HG03196 (cell line): ENCODE data around the gene PFN4.
"Not testable (repeated sequence)": the region's sequence is repeated elsewhere in the genome, so short reads cannot be mapped to it uniquely, and the experiment has no call there.

ENCODE experiments used
- ATAC-seq: cut with Tn5 transposase; IDR thresholded peaks from one replicate; pipeline ENCODE4 v1.9.1; 2021; ENCODE audit not compliant: unreplicated experiment

The PFN4 gene

DNA sequence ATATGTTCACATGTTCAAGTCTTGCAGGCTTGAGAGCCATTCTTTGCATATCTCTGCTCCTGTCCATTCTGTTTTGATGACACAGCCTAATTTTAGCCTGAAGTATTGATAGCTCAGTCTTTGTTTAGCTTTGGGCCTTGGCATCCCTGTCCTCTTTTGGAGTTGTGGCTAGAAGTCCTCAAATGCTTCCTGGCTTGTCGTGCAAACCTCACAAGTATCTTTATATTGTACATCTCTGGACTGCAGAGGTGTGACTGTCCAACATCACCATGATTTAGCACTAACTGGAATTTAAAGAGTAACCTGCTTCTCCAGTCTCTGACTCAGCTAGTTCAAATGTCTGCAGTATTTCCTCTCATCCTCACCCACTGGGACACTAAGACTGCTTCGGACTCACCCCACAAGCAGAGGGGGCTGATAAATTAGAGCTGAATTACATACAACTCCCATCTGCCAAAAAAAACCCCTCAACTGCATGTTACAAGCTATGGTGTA, 11.7 kb downstream of the PFN4 start:
- no peak for ATAC-seq

DNA sequence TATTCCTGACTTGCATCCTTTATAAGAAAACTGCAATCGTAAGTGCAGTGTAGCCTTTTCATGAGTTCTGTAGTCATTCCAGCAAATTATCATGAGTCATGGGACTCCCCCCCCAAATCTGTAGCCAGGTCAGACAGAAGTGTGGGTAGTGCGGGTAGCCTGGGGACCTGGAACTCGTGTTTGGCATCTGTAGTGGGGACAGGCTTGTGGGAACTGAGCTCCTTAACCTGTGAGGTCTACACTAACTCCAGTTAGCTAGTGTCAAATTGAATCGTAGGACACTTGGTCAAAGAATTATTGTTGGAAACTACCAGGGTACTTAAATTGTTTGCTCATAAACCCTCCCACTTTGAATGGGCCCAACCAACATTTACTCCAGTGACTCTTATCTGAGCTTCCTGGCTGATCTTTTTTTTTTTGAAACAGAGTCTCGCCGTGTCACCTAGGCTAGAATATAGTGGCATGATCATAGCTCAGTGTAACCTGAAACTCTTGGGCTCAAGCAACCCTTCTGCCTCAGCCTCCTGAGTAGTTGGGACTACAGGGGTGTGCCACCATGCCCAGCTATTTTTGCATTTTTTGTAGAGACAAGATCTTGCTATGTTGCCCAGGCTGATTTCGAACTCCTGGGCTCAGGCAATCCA, 12.4 kb downstream of the PFN4 start:
- no peak for ATAC-seq

GRCh38 chr2:24109431-24109830, 13.7 kb downstream of the PFN4 start:
- not testable (repeated sequence) for ATAC-seq

DNA sequence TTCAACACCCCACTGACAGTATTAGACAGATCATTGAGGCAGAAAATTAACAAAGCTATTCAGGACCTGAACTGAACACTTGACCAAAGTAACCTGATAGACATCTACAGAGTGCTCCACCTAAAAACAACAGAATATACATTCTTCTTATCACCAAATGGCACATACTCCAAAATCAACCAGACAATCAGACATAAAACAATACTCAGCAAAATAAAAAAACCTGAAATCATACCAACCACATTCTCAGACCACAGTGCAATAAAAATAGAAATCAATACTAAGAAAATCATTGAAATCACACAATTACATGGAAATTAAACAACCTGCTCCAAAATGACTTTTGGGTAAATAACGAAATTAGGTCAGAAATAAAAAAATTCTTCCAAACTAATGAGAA, 15.8 kb downstream of the PFN4 start:
- ATAC-seq, result no peak

- ATAC-seq, result no peak
These were observed 16.3 kb downstream of the PFN4 start for GRCh38 chr2:24106786-24107185.

DNA sequence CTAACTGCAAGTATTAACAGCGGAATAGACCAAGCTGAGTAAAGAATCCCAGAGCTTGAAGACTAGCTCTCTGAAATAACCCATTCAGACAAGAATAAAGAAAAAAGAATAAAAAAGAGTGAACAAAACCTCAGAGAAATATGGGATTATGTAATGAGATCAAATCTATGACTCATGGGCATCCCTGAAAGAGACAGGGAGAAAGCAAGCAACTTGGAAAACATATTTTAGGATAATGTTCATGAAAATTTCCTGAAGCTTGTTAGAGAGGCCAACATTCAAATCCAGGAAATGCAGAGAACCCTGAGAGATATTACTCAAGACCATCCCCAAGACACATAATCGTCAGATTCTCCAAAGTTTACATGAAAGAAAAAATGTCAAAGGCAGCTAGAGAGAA, 17.3 kb downstream of the PFN4 start:
- ATAC-seq, result no peak

- no peak for ATAC-seq
These were observed 18.2 kb downstream of the PFN4 start for GRCh38 chr2:24104906-24105305.

DNA sequence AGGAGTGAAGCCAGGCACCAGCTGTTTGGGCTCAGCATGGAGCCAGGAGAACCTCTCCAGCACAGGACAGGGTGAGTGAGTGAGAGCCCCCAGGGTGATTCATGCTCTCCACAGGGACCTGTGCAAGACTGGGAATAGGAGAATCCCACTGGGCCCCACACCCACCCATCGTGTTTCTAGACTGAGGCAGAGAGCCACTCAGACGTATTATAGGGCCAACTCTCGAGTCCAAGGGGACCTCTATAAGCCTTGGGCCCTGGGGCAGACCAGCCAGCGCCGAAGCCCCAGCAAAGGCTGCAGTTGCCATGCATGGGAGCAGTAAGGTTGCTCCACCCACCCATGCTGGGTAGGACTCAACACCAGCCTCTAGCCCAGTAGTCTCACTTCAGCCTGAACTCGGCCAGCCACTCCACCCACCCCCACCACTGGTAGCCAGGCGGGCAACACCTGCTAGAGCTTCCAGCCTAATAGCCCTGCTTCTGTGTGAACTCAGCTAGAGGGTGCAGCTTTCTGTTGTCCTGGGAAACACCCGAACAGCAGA, 19.0 kb downstream of the PFN4 start:
- ATAC-seq, result no peak

- no peak for ATAC-seq
These were observed 20.5 kb downstream of the PFN4 start for GRCh38 chr2:24102677-24103076.

GRCh38 chr2:24101992-24102391, 21.1 kb downstream of the PFN4 start:
- ATAC-seq, result no peak

DNA sequence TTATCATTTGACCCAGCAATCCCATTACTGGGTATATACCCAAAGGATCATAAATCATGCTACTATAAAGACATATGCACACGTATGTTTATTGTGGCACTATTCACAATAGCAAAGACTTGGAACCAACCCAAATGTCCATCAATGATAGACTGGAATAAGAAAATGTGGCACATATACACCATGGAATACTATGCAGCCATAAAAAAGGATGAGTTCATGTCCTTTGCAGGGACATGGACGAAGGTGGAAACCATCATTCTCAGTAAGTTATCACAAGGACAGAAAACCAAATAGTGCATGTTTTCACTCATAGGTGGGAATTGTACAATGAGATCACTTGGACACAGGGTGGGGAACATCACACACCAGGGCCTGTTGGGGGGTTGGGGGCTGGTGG, 22.4 kb downstream of the PFN4 start:
- not testable (repeated sequence) for ATAC-seq

DNA sequence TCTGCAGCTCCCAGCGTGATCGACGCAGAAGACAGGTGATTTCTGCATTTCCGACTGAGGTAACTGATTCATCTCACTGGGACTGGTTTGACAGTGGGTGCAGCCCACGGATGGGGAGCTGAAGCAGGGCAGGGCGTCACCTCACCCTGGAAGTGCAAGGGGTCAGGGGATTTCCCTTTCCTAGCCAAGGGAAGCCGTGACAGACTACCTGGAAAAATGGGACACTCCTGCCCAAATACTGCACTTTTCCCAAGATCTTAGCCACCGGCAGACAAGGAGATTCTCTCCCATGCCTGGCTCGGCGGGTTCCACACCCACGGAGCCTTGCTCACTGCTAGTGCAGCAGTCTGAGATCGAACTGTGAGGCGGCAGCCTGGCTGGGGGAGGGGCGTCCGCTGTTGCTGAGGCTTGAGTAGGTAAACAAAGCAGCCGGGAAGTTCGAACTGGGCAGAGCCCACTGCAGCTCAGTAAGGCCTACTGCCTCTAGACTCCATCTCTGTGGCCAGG, 27.9 kb downstream of the PFN4 start:
- not testable (repeated sequence) for ATAC-seq

GRCh38 chr2:24093270-24093669, 29.9 kb downstream of the PFN4 start:
- ATAC-seq, result not testable (repeated sequence)

- ATAC-seq, result no peak
These were observed 34.2 kb downstream of the PFN4 start for GRCh38 chr2:24088821-24089359.

DNA sequence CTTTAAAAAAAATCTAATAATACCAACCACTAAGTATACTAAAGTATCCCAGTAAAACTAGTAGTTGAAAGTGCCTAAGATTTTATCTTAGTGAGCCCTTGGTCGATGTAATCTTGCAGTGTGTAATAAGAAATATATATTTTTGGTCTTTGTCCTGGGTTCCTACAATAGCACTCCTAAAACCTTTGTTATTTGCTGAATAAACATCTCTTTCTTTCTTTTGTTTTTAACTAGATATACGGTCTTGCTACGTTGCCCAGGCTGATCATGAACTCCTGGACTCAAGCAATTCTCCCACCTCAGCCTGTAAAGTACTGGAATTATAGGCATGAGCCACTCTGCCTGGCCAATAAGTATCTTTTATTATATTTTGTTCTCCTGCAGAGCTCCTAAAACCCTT, 36.1 kb downstream of the PFN4 start:
- no peak for ATAC-seq

GRCh38 chr2:24086241-24086640, 36.9 kb downstream of the PFN4 start:
- ATAC-seq, result no peak

GRCh38 chr2:24085200-24085489, 38.0 kb downstream of the PFN4 start:
- no peak for ATAC-seq

GRCh38 chr2:24084386-24085199, 38.5 kb downstream of the PFN4 start, which contains the start of gene TP53I3:
Gene TP53I3, minus strand, starts transcription at chr2:24084834. Its CDS starts 508 bp downstream, at chr2:24084326.
- peak; percentile 80 for ATAC-seq

DNA sequence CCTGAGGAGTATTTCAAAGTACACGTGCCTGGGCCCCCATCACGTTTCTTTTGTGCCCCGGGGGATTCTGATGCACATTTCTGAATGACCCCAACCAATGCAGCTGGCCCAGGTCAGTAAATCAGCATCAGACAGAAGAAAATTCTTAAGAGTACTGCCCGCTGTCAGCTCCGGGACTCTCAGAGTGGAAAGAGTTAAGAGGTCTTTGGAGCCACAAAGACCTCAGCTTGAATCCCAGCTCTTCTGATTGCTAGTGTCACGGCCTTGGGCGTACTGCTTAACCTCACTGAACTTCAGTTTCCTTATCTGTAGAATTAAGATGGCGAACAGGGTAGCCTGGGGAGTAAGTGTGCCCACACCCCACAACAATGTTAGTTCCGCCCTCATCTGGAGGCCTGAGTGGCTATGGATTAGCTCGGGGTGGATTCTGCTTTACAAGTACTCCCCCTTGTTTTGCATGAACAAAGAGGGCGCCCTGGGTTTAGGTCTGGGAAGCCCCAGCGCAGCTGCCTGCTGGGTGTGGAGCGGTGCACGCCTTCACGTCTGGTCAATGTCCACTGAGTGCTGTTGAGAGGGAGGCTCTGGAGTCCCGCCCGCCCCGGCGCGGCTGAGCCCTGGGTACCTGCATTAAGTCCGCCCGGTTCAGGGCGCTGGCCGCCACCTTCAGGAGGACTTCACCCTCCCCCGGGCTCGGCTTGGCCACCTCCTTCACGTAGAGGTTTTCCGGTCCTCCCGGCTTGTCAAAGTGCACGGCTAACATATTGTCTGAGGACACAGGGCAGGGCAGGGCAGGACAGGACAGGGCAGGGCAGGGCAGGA, 39.4 kb downstream of the PFN4 start:
- ATAC-seq, result peak; percentile 77

GRCh38 chr2:24082787-24083566, 40.2 kb downstream of the PFN4 start:
- ATAC-seq, result no peak
